H9 (cell line): ENCODE data around the gene BBS12. TPM values are rescaled to one million over a fixed set of nuclear protein-coding genes. Genes with fewer than 3 reads are reported as not detected.

Experiments used
- DNase-seq: peaks from one replicate; pipeline ENCODE4 v3.0.0-alpha.2; 2017
- H2AFZ ChIP-seq: one replicate; pipeline ENCODE4 v1.6.1; 2013; ENCODE audit warnings: mild to moderate bottlenecking, low read length, control low read depth, moderate library complexity
- H2AK5ac ChIP-seq: 2 replicates; pipeline ENCODE4 v1.6.1; 2013; ENCODE audit warnings: low read length, control low read depth, mixed read lengths; ENCODE audit not compliant: insufficient read length
- H2BK120ac ChIP-seq: one replicate; pipeline ENCODE4 v1.6.1; 2013; ENCODE audit warnings: low read depth, mild to moderate bottlenecking, low read length, control low read depth, inconsistent platforms; ENCODE audit not compliant: poor library complexity, severe bottlenecking
- H2BK12ac ChIP-seq: 2 replicates; pipeline ENCODE4 v1.6.1; 2013; ENCODE audit warnings: low read length, control low read depth, mixed read lengths, low read depth; ENCODE audit not compliant: insufficient read length
- H2BK15ac ChIP-seq: 2 replicates; pipeline ENCODE4 v1.6.1; 2013; ENCODE audit warnings: low read depth, low read length, control low read depth
- H2BK20ac ChIP-seq: one replicate; pipeline ENCODE4 v1.6.1; 2013; ENCODE audit warnings: low read depth, mild to moderate bottlenecking, low read length, control low read depth, inconsistent platforms; ENCODE audit not compliant: poor library complexity, severe bottlenecking
- H2BK5ac ChIP-seq: 2 replicates; pipeline ENCODE4 v1.6.1; 2013; ENCODE audit warnings: low read length, control low read depth, mixed read lengths; ENCODE audit not compliant: insufficient read length
- H3K14ac ChIP-seq: 2 replicates; pipeline ENCODE4 v1.6.1; 2013; ENCODE audit warnings: low read length, control low read depth; ENCODE audit not compliant: insufficient read depth
- H3K18ac ChIP-seq: 2 replicates; pipeline ENCODE4 v1.6.1; 2013; ENCODE audit warnings: low read depth, mild to moderate bottlenecking, mixed read lengths, low read length, control low read depth; ENCODE audit not compliant: insufficient read length
- H3K23ac ChIP-seq: 2 replicates; pipeline ENCODE4 v1.6.1; 2013; ENCODE audit warnings: low read length, control low read depth, mixed read lengths, low read depth; ENCODE audit not compliant: insufficient read length
- H3K23me2 ChIP-seq: 2 replicates; pipeline ENCODE4 v1.6.1; 2013; ENCODE audit warnings: low read depth, mild to moderate bottlenecking, mixed read lengths, low read length, control low read depth; ENCODE audit not compliant: insufficient read length, poor library complexity, severe bottlenecking
- H3K27ac ChIP-seq: 2 replicates; pipeline ENCODE4 v1.5.1; 2013; ENCODE audit warnings: low read length, control low read depth, mixed read lengths, low read depth; ENCODE audit not compliant: insufficient read length
- H3K27me3 ChIP-seq: 2 replicates; pipeline ENCODE4 v1.6.1; 2013; ENCODE audit warnings: low read length, control low read depth, inconsistent platforms; ENCODE audit not compliant: insufficient read depth
- H3K4ac ChIP-seq: 2 replicates; pipeline ENCODE4 v1.6.1; 2013; ENCODE audit warnings: low read depth, mild to moderate bottlenecking, control low read depth, inconsistent platforms, low read length, moderate library complexity
- H3K4me1 ChIP-seq: 2 replicates; pipeline ENCODE4 v1.6.1; 2013; ENCODE audit warnings: low read length, control low read depth, inconsistent platforms; ENCODE audit not compliant: insufficient read depth
- H3K4me2 ChIP-seq: 2 replicates; pipeline ENCODE4 v1.6.1; 2013; ENCODE audit warnings: low read length, control low read depth, mixed read lengths; ENCODE audit not compliant: insufficient read length, insufficient read depth
- H3K56ac ChIP-seq: 2 replicates; pipeline ENCODE4 v1.6.1; 2013; ENCODE audit warnings: low read depth, mild to moderate bottlenecking, mixed read lengths, low read length, control low read depth; ENCODE audit not compliant: insufficient read length
- H3K79me1 ChIP-seq: 2 replicates; pipeline ENCODE4 v1.6.1; 2013; ENCODE audit warnings: low read depth, mild to moderate bottlenecking, moderate library complexity, low read length, control low read depth, inconsistent platforms; ENCODE audit not compliant: insufficient read depth, poor library complexity, severe bottlenecking
- H3K79me2 ChIP-seq: 2 replicates; pipeline ENCODE4 v1.6.1; 2013; ENCODE audit warnings: low read length, control low read depth, inconsistent platforms; ENCODE audit not compliant: insufficient read depth
- H3K9ac ChIP-seq: 2 replicates; pipeline ENCODE4 v1.6.1; 2013; ENCODE audit warnings: low read length, control low read depth, mixed read lengths; ENCODE audit not compliant: insufficient read length; ENCODE audit errors: extremely low read depth
- H3K9me3 ChIP-seq: one replicate; pipeline ENCODE4 v1.6.1; 2013; ENCODE audit warnings: low read depth, low read length, inconsistent platforms; ENCODE audit not compliant: control insufficient read depth
- H3T11ph ChIP-seq: one replicate; pipeline ENCODE4 v1.6.1; 2013; ENCODE audit warnings: mild to moderate bottlenecking, low read length, control low read depth, inconsistent platforms
- H4K20me1 ChIP-seq: one replicate; pipeline ENCODE4 v1.6.1; 2013; ENCODE audit not compliant: control insufficient read depth, insufficient read length, insufficient read depth
- H4K5ac ChIP-seq: 2 replicates; pipeline ENCODE4 v1.6.1; 2013; ENCODE audit warnings: low read depth, mild to moderate bottlenecking, mixed read lengths, low read length, control low read depth; ENCODE audit not compliant: insufficient read length
- H4K8ac ChIP-seq: replicated peaks from 2 replicates; pipeline ENCODE4 v1.6.1; 2013; ENCODE audit warnings: low read length, control low read depth, mixed read lengths, low read depth; ENCODE audit not compliant: insufficient read length
- H4K91ac ChIP-seq: 2 replicates; pipeline ENCODE4 v1.6.1; 2013; ENCODE audit warnings: low read depth, mild to moderate bottlenecking, moderate library complexity, mixed read lengths, low read length, control low read depth; ENCODE audit not compliant: insufficient read length
- H3K27ac Mint-ChIP-seq, 3 experiments: 2 replicates in 2 of 3; 3 replicates in 1 of 3; pipeline ENCODE4 v1.8.0; 2020 to 2021; ENCODE audit warnings: mixed read lengths in 3 of 3, mild to moderate bottlenecking in 1 of 3, moderate library complexity in 1 of 3
- H3K27me3 Mint-ChIP-seq: 2 replicates; pipeline ENCODE4 v1.8.0; 2021; ENCODE audit warnings: low read depth, mild to moderate bottlenecking, moderate library complexity, mixed read lengths
- H3K36me3 Mint-ChIP-seq, 3 experiments: 2 replicates in 2 of 3; 3 replicates in 1 of 3; pipeline ENCODE4 v1.8.0; 2020 to 2021; ENCODE audit warnings: low read depth in 3 of 3, mixed read lengths in 3 of 3; ENCODE audit not compliant: insufficient read depth in 1 of 3
- H3K4me1 Mint-ChIP-seq, 2 experiments: 2 replicates each; pipeline ENCODE4 v1.8.0; 2020; ENCODE audit warnings: mixed read lengths in 2 of 2
- H3K4me3 Mint-ChIP-seq, 2 experiments: 2 replicates in 1 of 2; 3 replicates in 1 of 2; pipeline ENCODE4 v1.8.0; 2020 to 2021; ENCODE audit warnings: mild to moderate bottlenecking in 2 of 2, mixed read lengths in 2 of 2, moderate library complexity in 1 of 2
- H3K9me3 Mint-ChIP-seq, 2 experiments: 2 replicates in 1 of 2; 3 replicates in 1 of 2; pipeline ENCODE4 v1.8.0; 2020; ENCODE audit warnings: mild to moderate bottlenecking in 2 of 2, mixed read lengths in 2 of 2, moderate library complexity in 1 of 2
- CTCF ChIP-seq: fragments of 200-600 bp; sonication (generic); conservative IDR thresholded peaks from 3 replicates; pipeline ENCODE4 v1.8.0; 2021; ENCODE audit warnings: antibody characterized with exemption, mild to moderate bottlenecking
- total RNA-seq: library from RNA; stranded (reverse); gene quantifications from 2 replicates; pipeline ENCODE4 v1.2.1, GENCODE V29; 2021

The BBS12 gene
- total RNA-seq, 1 experiment from 2014 or later: 1.2 TPM

GRCh38 chr4:122793811-122794210, 61.3 kb downstream of the BBS12 start:
- H3K27me3 Mint-ChIP-seq: no peaks in the 10 kb centered on the region
- no peak overlapping the region for H4K8ac ChIP-seq
- peaks cover 0 to 14% (median 0%) of the 10 kb centered on the region in 3 experiments; a peak in 2 of 7 replicates for H3K36me3 Mint-ChIP-seq
- no peak overlapping the region for H2BK120ac ChIP-seq
- no peaks in the 10 kb centered on the region for H3K79me2 ChIP-seq
- H3K4me3 Mint-ChIP-seq: no peak overlapping the region
- H3T11ph ChIP-seq: no peak overlapping the region
- no peak overlapping the region for H2AK5ac ChIP-seq
- H2BK5ac ChIP-seq: no peak overlapping the region
- H3K9me3 ChIP-seq: no peaks in the 10 kb centered on the region
- H3K27me3 ChIP-seq: no peaks in the 10 kb centered on the region
- no peaks in the 10 kb centered on the region for H3K79me1 ChIP-seq
- H3K23me2 ChIP-seq: no peaks in the 10 kb centered on the region
- no peak for TF ChIP-seq CTCF
- H2AFZ ChIP-seq: no peak overlapping the region
- H2BK20ac ChIP-seq: no peak overlapping the region
- H3K9ac ChIP-seq: no peak overlapping the region
- no peak for DNase-seq
- no peak overlapping the region for H2BK12ac ChIP-seq
- H3K4ac ChIP-seq: no peak overlapping the region
- no peak overlapping the region for H2BK15ac ChIP-seq
- peaks cover 0 to 2% of the 10 kb centered on the region in 2 experiments; a peak in 1 of 5 replicates for H3K9me3 Mint-ChIP-seq
- no peak overlapping the region for H4K91ac ChIP-seq
- no peak overlapping the region for H3K27ac ChIP-seq
- H4K5ac ChIP-seq: no peak overlapping the region
- H3K4me1 Mint-ChIP-seq: peaks cover 61 to 63% of the 10 kb centered on the region in 2 experiments
- H3K27ac Mint-ChIP-seq: no peak overlapping the region
- H3K18ac ChIP-seq: no peak overlapping the region
- H4K20me1 ChIP-seq: no peaks in the 10 kb centered on the region
- H3K14ac ChIP-seq: no peak overlapping the region
- no peak overlapping the region for H3K56ac ChIP-seq
- H3K4me2 ChIP-seq: no peak overlapping the region
- no peak overlapping the region for H3K23ac ChIP-seq
- peaks cover 21% of the 10 kb centered on the region for H3K4me1 ChIP-seq

Other genes starting within 250 kb of the BBS12 start
- gene IL21, start 111.6 kb upstream of the BBS12 start, total RNA-seq: not detected in 2 replicates
- gene FGF2, start 94.1 kb downstream of the BBS12 start, total RNA-seq: 95.2 and 99.0 TPM in 2 replicates
- 3.9 and 4.0 TPM in 2 replicates for gene NUDT6, start 189.9 kb downstream of the BBS12 start, total RNA-seq